WTC11 (cell line): ENCODE data around the gene BNC2. TPM values are rescaled to one million over a fixed set of nuclear protein-coding genes. Genes with fewer than 3 reads are reported as not detected.

ENCODE experiments used
- ATAC-seq: fragments of 200-7000 bp; cut with Tn5 transposase; 2 replicates; pipeline ENCODE4 v1.10.0; 2021; ENCODE audit warnings: mild to moderate bottlenecking, moderate library complexity
- CTCF ChIA-PET: fragments of 300-600 bp; sonication (Branson Sonifier 250); formaldehyde crosslinking; loops from one replicate; lab custom pipeline; 2021; ENCODE audit warnings: antibody characterized with exemption; lab: Charles Lee
- POLR2A ChIA-PET: fragments of 350-600 bp; sonication (Branson Sonifier 250); formaldehyde crosslinking; loops from one replicate; lab custom pipeline; 2021; ENCODE audit warnings: antibody characterized with exemption; lab: Charles Lee
- DNase-seq: peaks from one replicate; pipeline ENCODE4 v3.0.0; 2021; ENCODE audit warnings: low spot score
- H3K27ac Mint-ChIP-seq: 2 replicates; pipeline ENCODE4 v1.8.0; 2021; ENCODE audit warnings: mixed read lengths
- H3K27me3 Mint-ChIP-seq: 2 replicates; pipeline ENCODE4 v1.8.0; 2021; ENCODE audit warnings: low read depth, mild to moderate bottlenecking, moderate library complexity, mixed read lengths
- H3K36me3 Mint-ChIP-seq: 2 replicates; pipeline ENCODE4 v1.8.0; 2021; ENCODE audit warnings: mixed read lengths
- H3K4me1 Mint-ChIP-seq: 2 replicates; pipeline ENCODE4 v1.8.0; 2022; ENCODE audit warnings: mixed read lengths
- H3K4me3 Mint-ChIP-seq: 2 replicates; pipeline ENCODE4 v1.8.0; 2021; ENCODE audit warnings: mild to moderate bottlenecking, moderate library complexity, mixed read lengths
- H3K9me3 Mint-ChIP-seq: 2 replicates; pipeline ENCODE4 v1.8.0; 2021; ENCODE audit warnings: mixed read lengths
- ATF3 ChIP-seq: sonication (generic); formaldehyde crosslinking; conservative IDR thresholded peaks from 2 replicates; pipeline ENCODE4 v1.8.1; 2022; ENCODE audit warnings: mild to moderate bottlenecking, missing genetic modification reagents
- CBFB ChIP-seq: sonication (generic); formaldehyde crosslinking; IDR thresholded peaks from 2 replicates; pipeline ENCODE4 v1.8.1; 2022; ENCODE audit warnings: mild to moderate bottlenecking, low read depth, missing genetic modification reagents
- CDX4 ChIP-seq: fragments of 250-450 bp; sonication (Bioruptor Pico); IDR thresholded peaks from 2 replicates; pipeline ENCODE4 v1.9.0; 2021; ENCODE audit warnings: moderate library complexity, mild to moderate bottlenecking, inconsistent platforms, borderline replicate concordance
- E2F4 ChIP-seq: sonication (generic); formaldehyde crosslinking; IDR thresholded peaks from 2 replicates; pipeline ENCODE4 v1.8.1; 2022; ENCODE audit warnings: low read depth, mild to moderate bottlenecking, moderate library complexity, missing genetic modification reagents, borderline replicate concordance
- GRHL2 ChIP-seq: fragments of 250-450 bp; sonication (Bioruptor Pico); IDR thresholded peaks from 2 replicates; pipeline ENCODE4 v1.8.0; 2022; ENCODE audit warnings: mild to moderate bottlenecking, moderate library complexity; ENCODE audit not compliant: insufficient replicate concordance, severe bottlenecking
- GTF2I ChIP-seq: fragments of 250-450 bp; sonication (Bioruptor Pico); conservative IDR thresholded peaks from 2 replicates; pipeline ENCODE4 v1.4.0; 2021; ENCODE audit warnings: mild to moderate bottlenecking
- HMGA2 ChIP-seq: fragments of 250-450 bp; sonication (Bioruptor Pico); IDR thresholded peaks from 2 replicates; pipeline ENCODE4 v1.4.0; 2021; ENCODE audit warnings: mild to moderate bottlenecking, moderate library complexity
- JAZF1 ChIP-seq: fragments of 250-450 bp; sonication (Bioruptor Pico); IDR thresholded peaks from 2 replicates; pipeline ENCODE4 v1.9.0; 2021; ENCODE audit warnings: moderate library complexity, mild to moderate bottlenecking, inconsistent platforms
- MAX ChIP-seq: sonication (generic); formaldehyde crosslinking; IDR thresholded peaks from 2 replicates; pipeline ENCODE4 v1.8.0; 2022; ENCODE audit warnings: mild to moderate bottlenecking, missing genetic modification reagents
- MXD4 ChIP-seq: fragments of 250-450 bp; sonication (Bioruptor Pico); IDR thresholded peaks from 2 replicates; pipeline ENCODE4 v1.8.0; 2021; ENCODE audit warnings: mild to moderate bottlenecking, moderate library complexity, borderline replicate concordance
- NFYB ChIP-seq: sonication (generic); formaldehyde crosslinking; conservative IDR thresholded peaks from 2 replicates; pipeline ENCODE4 v1.8.0; 2022; ENCODE audit warnings: low read depth, missing genetic modification reagents
- RORB ChIP-seq: fragments of 250-450 bp; sonication (Bioruptor Pico); IDR thresholded peaks from 2 replicates; pipeline ENCODE4 v1.9.0; 2021; ENCODE audit warnings: mild to moderate bottlenecking
- SP1 ChIP-seq: sonication (generic); formaldehyde crosslinking; conservative IDR thresholded peaks from 2 replicates; pipeline ENCODE4 v1.8.1; 2022; ENCODE audit warnings: missing genetic modification reagents
- TP53 ChIP-seq: sonication (generic); formaldehyde crosslinking; IDR thresholded peaks from 2 replicates; pipeline ENCODE4 v1.8.1; 2023; ENCODE audit warnings: mild to moderate bottlenecking, missing genetic modification reagents
- ZBTB21 ChIP-seq: sonication (generic); formaldehyde crosslinking; IDR thresholded peaks from 2 replicates; pipeline ENCODE4 v1.8.1; 2023; ENCODE audit warnings: mild to moderate bottlenecking, missing genetic modification reagents, borderline replicate concordance
- ZNF219 ChIP-seq: sonication (generic); formaldehyde crosslinking; IDR thresholded peaks from 2 replicates; pipeline ENCODE4 v1.8.0; 2023; ENCODE audit warnings: missing genetic modification reagents, mild to moderate bottlenecking, borderline replicate concordance
- ZNF232 ChIP-seq: sonication (generic); formaldehyde crosslinking; IDR thresholded peaks from 2 replicates; pipeline ENCODE4 v1.8.0; 2022; ENCODE audit warnings: mild to moderate bottlenecking, missing genetic modification reagents
- ZNF416 ChIP-seq: fragments of 250-450 bp; sonication (Bioruptor Pico); IDR thresholded peaks from 2 replicates; pipeline ENCODE4 v1.9.0; 2021; ENCODE audit warnings: mild to moderate bottlenecking, inconsistent platforms
- total RNA-seq: library from RNA; stranded (reverse); gene quantifications from 3 replicates; pipeline ENCODE4 v1.2.3, GENCODE V29; 2021
- TF ChIP-seq, protein P1 (sequence below): fragments of 250-450 bp; sonication (Bioruptor Pico); IDR thresholded peaks from 2 replicates; pipeline ENCODE4 v1.9.0; 2021; ENCODE audit warnings: mild to moderate bottlenecking
- TF ChIP-seq, protein P2 (sequence below): sonication (generic); formaldehyde crosslinking; IDR thresholded peaks from 2 replicates; pipeline ENCODE4 v1.8.1; 2022; ENCODE audit warnings: missing genetic modification reagents, borderline replicate concordance
- TF ChIP-seq, protein P3 (sequence below): sonication (generic); formaldehyde crosslinking; IDR thresholded peaks from 2 replicates; pipeline ENCODE4 v1.8.1; 2023; ENCODE audit warnings: mild to moderate bottlenecking, moderate library complexity, missing genetic modification reagents
- TF ChIP-seq, protein P4 (sequence below): sonication (generic); formaldehyde crosslinking; IDR thresholded peaks from 2 replicates; pipeline ENCODE4 v1.8.0; 2023; ENCODE audit warnings: missing genetic modification reagents, mild to moderate bottlenecking, borderline replicate concordance

Gene BNC2
- total RNA-seq, 1 experiment from 2014 or later, result 33.3 TPM

- Mint-ChIP-seq H3K27me3 (peaks cover 7% of the 10 kb centered on the region), H3K4me1 (peaks cover 52% of the 10 kb centered on the region)
- TF ChIP-seq CDX4 (CRISPR knock-in tag) (no peak), ZNF219 (no peak), E2F4 (CRISPR knock-in tag) (no peak), GTF2I (no peak), RORB (CRISPR knock-in tag) (no peak), ZBTB21 (CRISPR knock-in tag) (no peak), ZNF416 (CRISPR knock-in tag) (no peak), HMGA2 (CRISPR knock-in tag) (no peak), ZNF232 (CRISPR knock-in tag) (no peak), JAZF1 (no peak), TP53 (no peak), ATF3 (CRISPR knock-in tag) (no peak)
- TF ChIP-seq, protein P1, sequence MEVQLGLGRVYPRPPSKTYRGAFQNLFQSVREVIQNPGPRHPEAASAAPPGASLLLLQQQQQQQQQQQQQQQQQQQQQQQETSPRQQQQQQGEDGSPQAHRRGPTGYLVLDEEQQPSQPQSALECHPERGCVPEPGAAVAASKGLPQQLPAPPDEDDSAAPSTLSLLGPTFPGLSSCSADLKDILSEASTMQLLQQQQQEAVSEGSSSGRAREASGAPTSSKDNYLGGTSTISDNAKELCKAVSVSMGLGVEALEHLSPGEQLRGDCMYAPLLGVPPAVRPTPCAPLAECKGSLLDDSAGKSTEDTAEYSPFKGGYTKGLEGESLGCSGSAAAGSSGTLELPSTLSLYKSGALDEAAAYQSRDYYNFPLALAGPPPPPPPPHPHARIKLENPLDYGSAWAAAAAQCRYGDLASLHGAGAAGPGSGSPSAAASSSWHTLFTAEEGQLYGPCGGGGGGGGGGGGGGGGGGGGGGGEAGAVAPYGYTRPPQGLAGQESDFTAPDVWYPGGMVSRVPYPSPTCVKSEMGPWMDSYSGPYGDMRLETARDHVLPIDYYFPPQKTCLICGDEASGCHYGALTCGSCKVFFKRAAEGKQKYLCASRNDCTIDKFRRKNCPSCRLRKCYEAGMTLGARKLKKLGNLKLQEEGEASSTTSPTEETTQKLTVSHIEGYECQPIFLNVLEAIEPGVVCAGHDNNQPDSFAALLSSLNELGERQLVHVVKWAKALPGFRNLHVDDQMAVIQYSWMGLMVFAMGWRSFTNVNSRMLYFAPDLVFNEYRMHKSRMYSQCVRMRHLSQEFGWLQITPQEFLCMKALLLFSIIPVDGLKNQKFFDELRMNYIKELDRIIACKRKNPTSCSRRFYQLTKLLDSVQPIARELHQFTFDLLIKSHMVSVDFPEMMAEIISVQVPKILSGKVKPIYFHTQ (CRISPR knock-in tag), result no peak
- TF ChIP-seq, protein P2, sequence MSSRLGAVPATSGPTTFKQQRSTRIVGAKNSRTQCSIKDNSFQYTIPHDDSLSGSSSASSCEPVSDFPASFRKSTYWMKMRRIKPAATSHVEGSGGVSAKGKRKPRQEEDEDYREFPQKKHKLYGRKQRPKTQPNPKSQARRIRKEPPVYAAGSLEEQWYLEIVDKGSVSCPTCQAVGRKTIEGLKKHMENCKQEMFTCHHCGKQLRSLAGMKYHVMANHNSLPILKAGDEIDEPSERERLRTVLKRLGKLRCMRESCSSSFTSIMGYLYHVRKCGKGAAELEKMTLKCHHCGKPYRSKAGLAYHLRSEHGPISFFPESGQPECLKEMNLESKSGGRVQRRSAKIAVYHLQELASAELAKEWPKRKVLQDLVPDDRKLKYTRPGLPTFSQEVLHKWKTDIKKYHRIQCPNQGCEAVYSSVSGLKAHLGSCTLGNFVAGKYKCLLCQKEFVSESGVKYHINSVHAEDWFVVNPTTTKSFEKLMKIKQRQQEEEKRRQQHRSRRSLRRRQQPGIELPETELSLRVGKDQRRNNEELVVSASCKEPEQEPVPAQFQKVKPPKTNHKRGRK (CRISPR knock-in tag), result no peak
- TF ChIP-seq, all 79 proteins: peak for 0
- no peak for ATAC-seq
- no peak for DNase-seq
- ChIA-PET POLR2A (interaction anchor here (0.6 kb wide), 1 partner anchor 295 kb away, joined by 6 read pairs; no protein-coding TSS in a partner anchor), CTCF (no interaction called here)
- peaks cover 7% of the 10 kb centered on the region for H3K36me3 Mint-ChIP-seq
- peaks cover 9% of the 10 kb centered on the region; the same call in 1 of the 2 replicates for H3K9me3 Mint-ChIP-seq
- H3K27ac Mint-ChIP-seq, result no peak overlapping the region
- no peak overlapping the region for H3K4me3 Mint-ChIP-seq
Measured at GRCh38 chr9:16484180-16484579, 386.3 kb downstream of the BNC2 start.

GRCh38 chr9:16482764-16483163 is 387.7 kb downstream of the BNC2 start:
- DNase-seq (no peak), ATAC-seq (no peak)
- ChIA-PET POLR2A (no interaction called here), CTCF (no interaction called here)
- H3K36me3 Mint-ChIP-seq, result peaks cover 7% of the 10 kb centered on the region
- H3K27ac Mint-ChIP-seq, result no peak overlapping the region
- H3K27me3 Mint-ChIP-seq, result peaks cover 7% of the 10 kb centered on the region
- peaks cover 47% of the 10 kb centered on the region for H3K4me1 Mint-ChIP-seq
- H3K4me3 Mint-ChIP-seq, result no peak overlapping the region
- peaks cover 9% of the 10 kb centered on the region; the same call in 1 of the 2 replicates for H3K9me3 Mint-ChIP-seq
- TF ChIP-seq MAX, result no peak
- no peak for TF ChIP-seq NFYB (CRISPR knock-in tag)
- no peak for TF ChIP-seq CBFB
- TF ChIP-seq, protein P3, sequence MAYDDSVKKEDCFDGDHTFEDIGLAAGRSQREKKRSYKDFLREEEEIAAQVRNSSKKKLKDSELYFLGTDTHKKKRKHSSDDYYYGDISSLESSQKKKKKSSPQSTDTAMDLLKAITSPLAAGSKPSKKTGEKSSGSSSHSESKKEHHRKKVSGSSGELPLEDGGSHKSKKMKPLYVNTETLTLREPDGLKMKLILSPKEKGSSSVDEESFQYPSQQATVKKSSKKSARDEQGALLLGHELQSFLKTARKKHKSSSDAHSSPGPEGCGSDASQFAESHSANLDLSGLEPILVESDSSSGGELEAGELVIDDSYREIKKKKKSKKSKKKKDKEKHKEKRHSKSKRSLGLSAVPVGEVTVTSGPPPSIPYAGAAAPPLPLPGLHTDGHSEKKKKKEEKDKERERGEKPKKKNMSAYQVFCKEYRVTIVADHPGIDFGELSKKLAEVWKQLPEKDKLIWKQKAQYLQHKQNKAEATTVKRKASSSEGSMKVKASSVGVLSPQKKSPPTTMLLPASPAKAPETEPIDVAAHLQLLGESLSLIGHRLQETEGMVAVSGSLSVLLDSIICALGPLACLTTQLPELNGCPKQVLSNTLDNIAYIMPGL (CRISPR knock-in tag), result no peak
- TF ChIP-seq HMGA2 (CRISPR knock-in tag), result no peak
- TF ChIP-seq SP1 (CRISPR knock-in tag), result no peak
- TF ChIP-seq, protein P4, sequence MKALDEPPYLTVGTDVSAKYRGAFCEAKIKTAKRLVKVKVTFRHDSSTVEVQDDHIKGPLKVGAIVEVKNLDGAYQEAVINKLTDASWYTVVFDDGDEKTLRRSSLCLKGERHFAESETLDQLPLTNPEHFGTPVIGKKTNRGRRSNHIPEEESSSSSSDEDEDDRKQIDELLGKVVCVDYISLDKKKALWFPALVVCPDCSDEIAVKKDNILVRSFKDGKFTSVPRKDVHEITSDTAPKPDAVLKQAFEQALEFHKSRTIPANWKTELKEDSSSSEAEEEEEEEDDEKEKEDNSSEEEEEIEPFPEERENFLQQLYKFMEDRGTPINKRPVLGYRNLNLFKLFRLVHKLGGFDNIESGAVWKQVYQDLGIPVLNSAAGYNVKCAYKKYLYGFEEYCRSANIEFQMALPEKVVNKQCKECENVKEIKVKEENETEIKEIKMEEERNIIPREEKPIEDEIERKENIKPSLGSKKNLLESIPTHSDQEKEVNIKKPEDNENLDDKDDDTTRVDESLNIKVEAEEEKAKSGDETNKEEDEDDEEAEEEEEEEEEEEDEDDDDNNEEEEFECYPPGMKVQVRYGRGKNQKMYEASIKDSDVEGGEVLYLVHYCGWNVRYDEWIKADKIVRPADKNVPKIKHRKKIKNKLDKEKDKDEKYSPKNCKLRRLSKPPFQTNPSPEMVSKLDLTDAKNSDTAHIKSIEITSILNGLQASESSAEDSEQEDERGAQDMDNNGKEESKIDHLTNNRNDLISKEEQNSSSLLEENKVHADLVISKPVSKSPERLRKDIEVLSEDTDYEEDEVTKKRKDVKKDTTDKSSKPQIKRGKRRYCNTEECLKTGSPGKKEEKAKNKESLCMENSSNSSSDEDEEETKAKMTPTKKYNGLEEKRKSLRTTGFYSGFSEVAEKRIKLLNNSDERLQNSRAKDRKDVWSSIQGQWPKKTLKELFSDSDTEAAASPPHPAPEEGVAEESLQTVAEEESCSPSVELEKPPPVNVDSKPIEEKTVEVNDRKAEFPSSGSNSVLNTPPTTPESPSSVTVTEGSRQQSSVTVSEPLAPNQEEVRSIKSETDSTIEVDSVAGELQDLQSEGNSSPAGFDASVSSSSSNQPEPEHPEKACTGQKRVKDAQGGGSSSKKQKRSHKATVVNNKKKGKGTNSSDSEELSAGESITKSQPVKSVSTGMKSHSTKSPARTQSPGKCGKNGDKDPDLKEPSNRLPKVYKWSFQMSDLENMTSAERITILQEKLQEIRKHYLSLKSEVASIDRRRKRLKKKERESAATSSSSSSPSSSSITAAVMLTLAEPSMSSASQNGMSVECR (CRISPR knock-in tag), result no peak
- TF ChIP-seq MXD4, result no peak
- TF ChIP-seq GRHL2 (CRISPR knock-in tag), result no peak
